GM20000 (cell line): ENCODE measurements around the gene ATP6V1G2.
A peak's percentile ranks its signal among the peaks of the same experiment; 100 is the strongest.
"Not testable (repeated sequence)": the region's sequence is repeated elsewhere in the genome, so short reads cannot be mapped to it uniquely, and the experiment has no call there.

Experiments
- DNase-seq: peaks from one replicate; pipeline ENCODE4 v3.0.0; 2012; ENCODE audit warnings: low spot score
- CTCF ChIP-seq: IDR thresholded peaks from 2 replicates; pipeline ENCODE4 v1.5.1; 2012; ENCODE audit warnings: mild to moderate bottlenecking, control low read depth; ENCODE audit errors: extremely low read depth, missing control alignments

ATP6V1G2 gene

GRCh38 chr6:31513456-31514165 lies 32.8 kb downstream of the ATP6V1G2 start:
- TF ChIP-seq CTCF: no peak
- DNase-seq: no peak

- TF ChIP-seq CTCF: no peak
- no peak for DNase-seq
Observed at GRCh38 chr6:31510007-31510406, 36.4 kb downstream of the ATP6V1G2 start.

- not testable (repeated sequence) for DNase-seq
Observed at GRCh38 chr6:31509036-31509435, 37.4 kb downstream of the ATP6V1G2 start.

GRCh38 chr6:31502586-31502985 lies 43.8 kb downstream of the ATP6V1G2 start:
- no peak for DNase-seq
- no peak for TF ChIP-seq CTCF

GRCh38 chr6:31499648-31500047 lies 46.8 kb downstream of the ATP6V1G2 start:
- DNase-seq: not testable (repeated sequence)

GRCh38 chr6:31498748-31499147 lies 47.7 kb downstream of the ATP6V1G2 start:
- DNase-seq: no peak
- TF ChIP-seq CTCF: no peak

- peak; percentile 87 for DNase-seq
- no peak for TF ChIP-seq CTCF
Observed at GRCh38 chr6:31497531-31498476, 48.6 kb downstream of the ATP6V1G2 start, which contains the start of gene MICB. Gene MICB, plus strand, starts transcription at chr6:31498145. Its CDS starts 49 bp downstream, at chr6:31498194.

- not testable (repeated sequence) for DNase-seq
Observed at GRCh38 chr6:31496826-31497225, 49.6 kb downstream of the ATP6V1G2 start.

- no peak for TF ChIP-seq CTCF
- no peak for DNase-seq
Observed at GRCh38 chr6:31495580-31495979, 50.8 kb downstream of the ATP6V1G2 start.
